OCI-LY1 (cell line): ENCODE measurements around the gene KCNMA1.

ENCODE experiments used
- H2AFZ ChIP-seq: fragments of 200-600 bp; sonication (generic), shearing (Covaris generic); 2 replicates; pipeline ENCODE4 v1.6.0; 2014; ENCODE audit warnings: antibody characterized with exemption, mild to moderate bottlenecking, low read length
- H3F3A ChIP-seq: fragments of 200-600 bp; sonication (generic), shearing (Covaris generic); 2 replicates; pipeline ENCODE4 v1.6.0; 2014; ENCODE audit warnings: mild to moderate bottlenecking, antibody characterized with exemption, low read length, moderate library complexity; ENCODE audit not compliant: insufficient read depth
- H3K27ac ChIP-seq: fragments of 200-600 bp; sonication (generic); 2 replicates; pipeline ENCODE4 v1.5.1; 2014; ENCODE audit warnings: low read length, mixed run types, mild to moderate bottlenecking, low read depth; ENCODE audit not compliant: poor library complexity, severe bottlenecking
- H3K27me3 ChIP-seq: fragments of 200-600 bp; sonication (generic); 2 replicates; pipeline ENCODE4 v1.6.0; 2014; ENCODE audit warnings: antibody characterized with exemption, mild to moderate bottlenecking, low read length, moderate library complexity; ENCODE audit not compliant: insufficient read depth
- H3K36me3 ChIP-seq: fragments of 200-600 bp; sonication (generic); 2 replicates; pipeline ENCODE4 v1.6.1; 2014; ENCODE audit warnings: mild to moderate bottlenecking, antibody characterized with exemption, low read length, moderate library complexity, mixed read lengths; ENCODE audit not compliant: insufficient read depth
- H3K4me1 ChIP-seq: fragments of 200-600 bp; sonication (generic); 2 replicates; pipeline ENCODE4 v1.5.1; 2014; ENCODE audit warnings: mild to moderate bottlenecking, low read length, moderate library complexity; ENCODE audit not compliant: insufficient read depth, severe bottlenecking
- H3K4me2 ChIP-seq: fragments of 200-600 bp; sonication (generic), shearing (Covaris generic); 2 replicates; pipeline ENCODE4 v1.6.1; 2014; ENCODE audit warnings: low read length
- H3K4me3 ChIP-seq: fragments of 200-600 bp; sonication (generic); 2 replicates; pipeline ENCODE4 v1.5.1; 2014; ENCODE audit warnings: low read length, low read depth, mild to moderate bottlenecking, mixed read lengths; ENCODE audit not compliant: poor library complexity, severe bottlenecking
- H3K79me2 ChIP-seq: fragments of 200-600 bp; shearing (Covaris generic); 2 replicates; pipeline ENCODE4 v1.6.1; 2016; ENCODE audit warnings: mixed run types, low read length, mixed read lengths; ENCODE audit not compliant: insufficient read depth
- H3K9ac ChIP-seq: fragments of 200-600 bp; sonication (generic), shearing (Covaris generic); 2 replicates; pipeline ENCODE4 v1.6.1; 2014; ENCODE audit warnings: mild to moderate bottlenecking, low read length, mixed read lengths
- H3K9me2 ChIP-seq: fragments of 200-600 bp; sonication (generic), shearing (Covaris generic); 2 replicates; pipeline ENCODE4 v1.6.1; 2014; ENCODE audit warnings: low read depth, mild to moderate bottlenecking, low read length, mixed read lengths
- H3K9me3 ChIP-seq: fragments of 200-600 bp; shearing (Covaris generic); 2 replicates; pipeline ENCODE4 v1.6.1; 2014; ENCODE audit warnings: low read length, mixed read lengths
- H4K20me1 ChIP-seq: fragments of 200-600 bp; sonication (generic), shearing (Covaris generic); 2 replicates; pipeline ENCODE4 v1.6.0; 2016; ENCODE audit warnings: mild to moderate bottlenecking, low read length; ENCODE audit not compliant: insufficient read depth
- EZH2 ChIP-seq: fragments of 200-600 bp; sonication (generic), shearing (Covaris generic); IDR thresholded peaks from 2 replicates; pipeline ENCODE4 v1.8.0; 2017; ENCODE audit warnings: borderline replicate concordance, mixed run types, mild to moderate bottlenecking, antibody characterized with exemption, low read length, moderate library complexity, mixed read lengths
- TF ChIP-seq, protein P1 (sequence below): fragments of 200-600 bp; sonication (generic), shearing (Covaris generic); IDR thresholded peaks from 2 replicates; pipeline ENCODE4 v1.5.1; 2017; ENCODE audit warnings: mild to moderate bottlenecking, antibody characterized with exemption, low read length, moderate library complexity, mixed read lengths

The KCNMA1 gene

GRCh38 chr10:77296534-77297392, 340.8 kb downstream of the KCNMA1 start:
- no peaks in the 10 kb centered on the region for H3K79me2 ChIP-seq
- no peak overlapping the region for H3K9ac ChIP-seq
- H3K27ac ChIP-seq = no peak overlapping the region
- H3F3A ChIP-seq = no peaks in the 10 kb centered on the region
- no peak overlapping the region for H3K4me2 ChIP-seq
- no peaks in the 10 kb centered on the region for H3K9me2 ChIP-seq
- no peaks in the 10 kb centered on the region for H3K9me3 ChIP-seq
- H3K27me3 ChIP-seq = no peaks in the 10 kb centered on the region
- TF ChIP-seq, protein P1, sequence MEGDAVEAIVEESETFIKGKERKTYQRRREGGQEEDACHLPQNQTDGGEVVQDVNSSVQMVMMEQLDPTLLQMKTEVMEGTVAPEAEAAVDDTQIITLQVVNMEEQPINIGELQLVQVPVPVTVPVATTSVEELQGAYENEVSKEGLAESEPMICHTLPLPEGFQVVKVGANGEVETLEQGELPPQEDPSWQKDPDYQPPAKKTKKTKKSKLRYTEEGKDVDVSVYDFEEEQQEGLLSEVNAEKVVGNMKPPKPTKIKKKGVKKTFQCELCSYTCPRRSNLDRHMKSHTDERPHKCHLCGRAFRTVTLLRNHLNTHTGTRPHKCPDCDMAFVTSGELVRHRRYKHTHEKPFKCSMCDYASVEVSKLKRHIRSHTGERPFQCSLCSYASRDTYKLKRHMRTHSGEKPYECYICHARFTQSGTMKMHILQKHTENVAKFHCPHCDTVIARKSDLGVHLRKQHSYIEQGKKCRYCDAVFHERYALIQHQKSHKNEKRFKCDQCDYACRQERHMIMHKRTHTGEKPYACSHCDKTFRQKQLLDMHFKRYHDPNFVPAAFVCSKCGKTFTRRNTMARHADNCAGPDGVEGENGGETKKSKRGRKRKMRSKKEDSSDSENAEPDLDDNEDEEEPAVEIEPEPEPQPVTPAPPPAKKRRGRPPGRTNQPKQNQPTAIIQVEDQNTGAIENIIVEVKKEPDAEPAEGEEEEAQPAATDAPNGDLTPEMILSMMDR = peak; percentile 11; the same call in 1 of the 2 replicates
- no peak for TF ChIP-seq EZH2
- no peaks in the 10 kb centered on the region for H3K4me1 ChIP-seq
- no peak overlapping the region for H3K4me3 ChIP-seq
- H3K36me3 ChIP-seq = no peaks in the 10 kb centered on the region
- no peaks in the 10 kb centered on the region for H4K20me1 ChIP-seq
- H2AFZ ChIP-seq = no peak overlapping the region

- no peaks in the 10 kb centered on the region for H3F3A ChIP-seq
- H3K4me3 ChIP-seq = no peak overlapping the region
- no peak overlapping the region for H3K9ac ChIP-seq
- H3K27me3 ChIP-seq = no peaks in the 10 kb centered on the region
- no peaks in the 10 kb centered on the region for H3K36me3 ChIP-seq
- no peaks in the 10 kb centered on the region for H3K9me3 ChIP-seq
- H3K4me2 ChIP-seq = no peak overlapping the region
- H4K20me1 ChIP-seq = no peaks in the 10 kb centered on the region
- H3K27ac ChIP-seq = no peak overlapping the region
- no peak for TF ChIP-seq EZH2
- TF ChIP-seq, protein P1 = no peak
- H2AFZ ChIP-seq = no peak overlapping the region
- no peaks in the 10 kb centered on the region for H3K9me2 ChIP-seq
- H3K4me1 ChIP-seq = no peaks in the 10 kb centered on the region
- no peaks in the 10 kb centered on the region for H3K79me2 ChIP-seq
Observed at GRCh38 chr10:77293773-77294172, 343.8 kb downstream of the KCNMA1 start.

DNA sequence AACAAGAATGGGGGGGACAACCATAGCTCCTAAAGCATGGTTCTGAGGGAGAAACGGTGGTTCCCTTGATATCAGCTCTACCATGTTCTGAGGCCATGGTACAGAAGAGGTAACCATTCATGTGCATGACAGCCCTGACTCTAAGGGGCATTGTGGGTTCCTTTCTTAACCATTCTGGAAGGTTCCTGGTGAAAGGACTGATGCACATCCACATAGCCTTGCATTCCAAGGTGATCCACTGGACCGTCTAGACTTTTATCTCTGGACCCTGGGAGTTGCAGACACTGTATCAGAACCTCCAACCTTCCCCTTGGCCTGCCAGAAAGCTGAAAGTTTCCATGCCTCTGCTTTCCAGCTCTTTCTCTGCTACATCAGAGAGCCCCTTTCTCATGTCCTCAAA, 344.3 kb downstream of the KCNMA1 start:
- H3K79me2 ChIP-seq = no peaks in the 10 kb centered on the region
- H3K9ac ChIP-seq = no peak overlapping the region
- H3K4me3 ChIP-seq = no peak overlapping the region
- no peaks in the 10 kb centered on the region for H3K4me1 ChIP-seq
- H3K36me3 ChIP-seq = no peaks in the 10 kb centered on the region
- no peak overlapping the region for H3K4me2 ChIP-seq
- TF ChIP-seq EZH2 = no peak
- TF ChIP-seq, protein P1 = no peak
- no peaks in the 10 kb centered on the region for H3K9me3 ChIP-seq
- no peaks in the 10 kb centered on the region for H3K27me3 ChIP-seq
- H3K9me2 ChIP-seq = no peaks in the 10 kb centered on the region
- no peak overlapping the region for H2AFZ ChIP-seq
- H4K20me1 ChIP-seq = no peaks in the 10 kb centered on the region
- H3F3A ChIP-seq = no peaks in the 10 kb centered on the region
- H3K27ac ChIP-seq = no peak overlapping the region
